ENCODE data around the gene TENM3.

TENM3 gene

GRCh38 chr4:182291597-182292270 is 48.5 kb downstream of the TENM3 start:
- DNase-seq: no peak

- DNase-seq: no peak
Observed at GRCh38 chr4:182292612-182293011, 49.4 kb downstream of the TENM3 start.

- DNase-seq: no peak
Observed at GRCh38 chr4:182293691-182294255, 50.6 kb downstream of the TENM3 start.

GRCh38 chr4:182294451-182294850 is 51.2 kb downstream of the TENM3 start:
- no peak for DNase-seq

- DNase-seq: no peak
Observed at GRCh38 chr4:182297659-182298058, 54.5 kb downstream of the TENM3 start.

GRCh38 chr4:182301736-182302135 is 58.5 kb downstream of the TENM3 start:
- no peak for DNase-seq

- no peak for DNase-seq
Observed at GRCh38 chr4:182303847-182304246, 60.6 kb downstream of the TENM3 start.

- peak in 1 of 2 experiments; percentile 23 for DNase-seq
Observed at GRCh38 chr4:182306792-182307507, 63.7 kb downstream of the TENM3 start.

- no peak for DNase-seq
Observed at GRCh38 chr4:182307746-182308145, 64.5 kb downstream of the TENM3 start.

GRCh38 chr4:182309877-182310276 is 66.7 kb downstream of the TENM3 start:
- no peak for DNase-seq

- no peak for DNase-seq
Observed at GRCh38 chr4:182310316-182310715, 67.1 kb downstream of the TENM3 start.

GRCh38 chr4:182310962-182311361 is 67.8 kb downstream of the TENM3 start:
- DNase-seq: no peak

- no peak for DNase-seq
Observed at GRCh38 chr4:182314537-182314936, 71.3 kb downstream of the TENM3 start.

- no peak for DNase-seq
Observed at GRCh38 chr4:182318256-182318655, 75.1 kb downstream of the TENM3 start.

- DNase-seq: no peak
Observed at GRCh38 chr4:182320092-182320491, 76.9 kb downstream of the TENM3 start.

- no peak for DNase-seq
Observed at GRCh38 chr4:182320580-182320979, 77.4 kb downstream of the TENM3 start.

GRCh38 chr4:182324282-182324681 is 81.1 kb downstream of the TENM3 start:
- no peak for DNase-seq

GRCh38 chr4:182325397-182325796 is 82.2 kb downstream of the TENM3 start:
- no peak for DNase-seq

- DNase-seq: no peak
Observed at GRCh38 chr4:182325848-182326255, 82.7 kb downstream of the TENM3 start.

- DNase-seq: no peak
Observed at GRCh38 chr4:182328505-182328904, 85.3 kb downstream of the TENM3 start.

- DNase-seq: no peak
Observed at GRCh38 chr4:182337366-182337765, 94.2 kb downstream of the TENM3 start.

GRCh38 chr4:182338063-182338462 is 94.9 kb downstream of the TENM3 start:
- no peak for DNase-seq

GRCh38 chr4:182338746-182339145 is 95.5 kb downstream of the TENM3 start:
- no peak for DNase-seq

- DNase-seq: no peak
Observed at GRCh38 chr4:182339221-182339641, 96.0 kb downstream of the TENM3 start.

Data from NCI-H2081 (cell line).